ENCODE results near the gene MAT2A. TPM values are rescaled to one million over a fixed set of nuclear protein-coding genes. Genes with fewer than 3 reads are reported as not detected.

MAT2A gene
- polyA plus RNA-seq, 4 donors: 81.2 to 273 (median 96.6) TPM

DNA sequence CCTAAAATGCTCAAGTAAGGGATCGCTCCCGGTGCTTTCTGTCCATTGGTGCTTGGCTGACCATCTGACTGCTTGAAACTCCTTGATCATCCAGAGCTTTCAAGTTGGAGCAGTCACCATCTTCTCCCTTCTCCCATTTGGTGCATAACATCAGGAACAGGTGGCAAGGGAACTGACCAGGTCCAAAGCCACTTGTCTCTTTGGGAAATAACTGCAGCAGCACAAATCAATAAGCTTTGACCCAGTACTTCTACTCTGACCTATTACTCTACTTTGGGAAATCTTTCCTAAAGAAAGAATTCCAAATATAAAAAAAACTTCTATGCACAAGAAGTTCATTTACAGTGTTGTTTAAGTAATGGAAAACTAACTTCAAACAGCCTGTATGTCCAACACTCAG, 10.6 kb upstream of the MAT2A start:
- no peaks in the 10 kb centered on the region for H3K36me3 ChIP-seq (ENCODE audit: control insufficient read depth in 3 of 3, insufficient read depth in 2 of 3, low read depth in 1 of 3, low read length in 3 of 3)
- no peak for FAIRE-seq
- no peak overlapping the region for H3K27ac ChIP-seq (ENCODE audit: low read depth in 1 of 3, low read length in 2 of 3)
- 89 to 95% (median 94%) methylated on average over 2 of the region's 2 CpGs for WGBS, 3 donors
- H3K4me3 ChIP-seq (ENCODE audit: low read depth in 1 of 3, low read length in 3 of 3): no peak overlapping the region
- peaks cover 0 to 18% (median 3%) of the 10 kb centered on the region in 3 donors for H3K4me1 ChIP-seq (ENCODE audit: control insufficient read depth in 3 of 3, insufficient read depth in 2 of 3, low read depth in 1 of 3, low read length in 2 of 3)
- no peaks in the 10 kb centered on the region for H3K9me3 ChIP-seq (ENCODE audit: control insufficient read depth in 2 of 2, insufficient read depth in 1 of 2, low read depth in 1 of 2, low read length in 1 of 2)
- H3K27me3 ChIP-seq (ENCODE audit: control insufficient read depth in 3 of 3, insufficient read depth in 3 of 3, low read length in 3 of 3): no peaks in the 10 kb centered on the region
- no peak for DNase-seq

DNA sequence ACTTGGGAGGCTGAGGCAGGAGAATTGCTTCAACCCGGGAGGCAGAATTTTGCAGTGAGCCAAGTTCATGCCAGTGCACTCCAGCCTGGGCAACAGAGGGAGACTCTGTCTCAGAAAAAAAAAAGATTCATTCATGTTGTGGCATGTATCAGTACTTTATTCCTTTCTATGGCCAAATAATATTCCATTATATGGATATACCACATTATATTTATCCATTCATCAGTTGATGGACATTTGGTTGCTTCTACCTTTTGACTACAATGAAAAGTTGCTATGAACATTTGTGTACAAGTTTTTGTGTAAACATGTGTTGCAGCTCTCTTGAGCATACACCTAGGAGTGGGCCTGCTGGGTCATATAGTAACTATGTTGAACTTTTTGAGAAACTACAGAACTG, 9.2 kb upstream of the MAT2A start:
- Histone ChIP-seq H3K27me3 (ENCODE audit: control insufficient read depth in 3 of 3, insufficient read depth in 3 of 3, low read length in 3 of 3) (no peaks in the 10 kb centered on the region), H3K36me3 (ENCODE audit: control insufficient read depth in 3 of 3, insufficient read depth in 2 of 3, low read depth in 1 of 3, low read length in 3 of 3) (no peaks in the 10 kb centered on the region), H3K4me3 (ENCODE audit: low read depth in 1 of 3, low read length in 3 of 3) (no peak overlapping the region), H3K4me1 (ENCODE audit: control insufficient read depth in 3 of 3, insufficient read depth in 2 of 3, low read depth in 1 of 3, low read length in 2 of 3) (peaks cover 0 to 7% (median 0%) of the 10 kb centered on the region in 3 donors), H3K9me3 (ENCODE audit: control insufficient read depth in 2 of 2, insufficient read depth in 1 of 2, low read depth in 1 of 2, low read length in 1 of 2) (no peaks in the 10 kb centered on the region), H3K27ac (ENCODE audit: low read depth in 1 of 3, low read length in 2 of 3) (no peak overlapping the region)
- DNase-seq (no peak), FAIRE-seq (no peak)
- 86 to 100% (median 93%) methylated on average over 1 of the region's 1 CpG for WGBS, 3 donors

DNA sequence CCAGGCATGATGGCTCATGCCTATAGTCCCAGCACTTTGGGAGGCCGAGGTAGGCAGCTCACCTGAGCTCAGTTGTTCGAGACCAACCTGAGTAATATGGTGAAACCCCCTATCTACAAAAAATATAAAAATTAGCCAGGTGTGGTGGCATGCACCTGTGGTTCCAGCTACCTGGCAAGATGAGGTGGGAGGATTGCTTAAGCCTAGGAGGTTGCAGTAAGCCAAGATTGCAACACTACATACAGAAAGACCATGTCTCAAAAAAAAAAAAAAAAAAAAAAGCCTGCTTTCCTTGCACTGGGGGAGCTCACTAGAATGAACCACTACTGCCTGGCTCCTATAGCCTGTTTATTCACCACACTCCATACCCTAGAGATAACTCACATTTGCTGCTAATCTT, 7.4 kb upstream of the MAT2A start:
- Histone ChIP-seq H3K27me3 (ENCODE audit: control insufficient read depth in 3 of 3, insufficient read depth in 3 of 3, low read length in 3 of 3) (no peaks in the 10 kb centered on the region), H3K9me3 (ENCODE audit: control insufficient read depth in 2 of 2, insufficient read depth in 1 of 2, low read depth in 1 of 2, low read length in 1 of 2) (no peaks in the 10 kb centered on the region), H3K4me1 (ENCODE audit: control insufficient read depth in 3 of 3, insufficient read depth in 2 of 3, low read depth in 1 of 3, low read length in 2 of 3) (peaks cover 0 to 6% (median 2%) of the 10 kb centered on the region in 3 donors), H3K4me3 (ENCODE audit: low read depth in 1 of 3, low read length in 3 of 3) (no peak overlapping the region), H3K27ac (ENCODE audit: low read depth in 1 of 3, low read length in 2 of 3) (no peak overlapping the region), H3K36me3 (ENCODE audit: control insufficient read depth in 3 of 3, insufficient read depth in 2 of 3, low read depth in 1 of 3, low read length in 3 of 3) (no peaks in the 10 kb centered on the region)
- FAIRE-seq (no peak), DNase-seq (no peak)
- 70 to 89% (median 74%) methylated on average over 2 of the region's 2 CpGs for WGBS, 3 donors

DNA sequence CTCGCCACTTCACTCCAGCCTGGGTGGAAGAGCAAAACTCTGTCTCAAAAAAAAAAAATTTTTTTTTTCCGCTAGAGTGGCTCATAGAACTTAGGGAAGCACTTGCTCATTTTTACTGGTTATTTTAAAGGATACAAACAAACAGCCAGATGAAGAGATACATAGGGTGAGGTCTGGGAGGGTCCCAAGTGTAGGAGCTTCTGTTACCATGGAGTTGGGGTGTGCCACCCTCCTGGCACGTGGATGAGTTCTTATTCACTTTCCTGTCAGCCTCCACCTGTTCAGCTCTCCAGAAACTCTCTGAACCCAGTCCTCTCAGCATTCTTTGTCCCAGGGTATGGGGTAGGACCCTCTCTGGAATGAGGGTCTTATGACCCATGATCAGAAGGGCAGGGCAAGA, 4.9 kb upstream of the MAT2A start:
- Histone ChIP-seq H3K36me3 (ENCODE audit: control insufficient read depth in 3 of 3, insufficient read depth in 2 of 3, low read depth in 1 of 3, low read length in 3 of 3) (no peaks in the 10 kb centered on the region), H3K27ac (ENCODE audit: low read depth in 1 of 3, low read length in 2 of 3) (no peak overlapping the region), H3K4me1 (ENCODE audit: control insufficient read depth in 3 of 3, insufficient read depth in 2 of 3, low read depth in 1 of 3, low read length in 2 of 3) (peaks cover 0 to 15% (median 4%) of the 10 kb centered on the region in 3 donors), H3K27me3 (ENCODE audit: control insufficient read depth in 3 of 3, insufficient read depth in 3 of 3, low read length in 3 of 3) (no peaks in the 10 kb centered on the region), H3K4me3 (ENCODE audit: low read depth in 1 of 3, low read length in 3 of 3) (no peak overlapping the region), H3K9me3 (ENCODE audit: control insufficient read depth in 2 of 2, insufficient read depth in 1 of 2, low read depth in 1 of 2, low read length in 1 of 2) (no peaks in the 10 kb centered on the region)
- no peak for FAIRE-seq
- 61 to 75% (median 68%) methylated on average over 3 of the region's 3 CpGs for WGBS, 3 donors
- no peak for DNase-seq

DNA sequence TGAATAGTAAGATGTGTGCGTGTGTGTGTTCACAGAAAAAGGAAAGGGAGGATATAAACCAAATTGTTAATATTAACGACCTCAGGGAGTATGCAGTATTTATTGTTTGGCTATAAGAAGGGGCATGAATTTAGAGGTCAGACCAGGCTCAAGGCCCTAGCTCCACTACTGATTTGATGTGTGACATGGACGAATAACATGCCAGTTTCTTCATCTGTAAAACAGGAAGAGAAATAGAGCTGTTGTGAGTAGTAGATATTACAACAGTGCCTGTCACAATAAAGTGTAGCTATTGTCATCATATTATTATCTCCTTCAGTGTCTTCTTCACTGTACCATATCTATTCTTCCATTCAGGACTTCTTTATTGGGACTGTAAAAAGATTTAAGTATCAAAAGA, 4.1 kb upstream of the MAT2A start:
- Histone ChIP-seq H3K4me3 (ENCODE audit: low read depth in 1 of 3, low read length in 3 of 3) (no peak overlapping the region), H3K27ac (ENCODE audit: low read depth in 1 of 3, low read length in 2 of 3) (no peak overlapping the region), H3K27me3 (ENCODE audit: control insufficient read depth in 3 of 3, insufficient read depth in 3 of 3, low read length in 3 of 3) (no peaks in the 10 kb centered on the region), H3K4me1 (ENCODE audit: control insufficient read depth in 3 of 3, insufficient read depth in 2 of 3, low read depth in 1 of 3, low read length in 2 of 3) (peaks cover 0 to 15% (median 4%) of the 10 kb centered on the region in 3 donors), H3K36me3 (ENCODE audit: control insufficient read depth in 3 of 3, insufficient read depth in 2 of 3, low read depth in 1 of 3, low read length in 3 of 3) (no peaks in the 10 kb centered on the region), H3K9me3 (ENCODE audit: control insufficient read depth in 2 of 2, insufficient read depth in 1 of 2, low read depth in 1 of 2, low read length in 1 of 2) (no peaks in the 10 kb centered on the region)
- 65 to 77% (median 72%) methylated on average over 3 of the region's 3 CpGs for WGBS, 3 donors
- DNase-seq (no peak), FAIRE-seq (no peak)

DNA sequence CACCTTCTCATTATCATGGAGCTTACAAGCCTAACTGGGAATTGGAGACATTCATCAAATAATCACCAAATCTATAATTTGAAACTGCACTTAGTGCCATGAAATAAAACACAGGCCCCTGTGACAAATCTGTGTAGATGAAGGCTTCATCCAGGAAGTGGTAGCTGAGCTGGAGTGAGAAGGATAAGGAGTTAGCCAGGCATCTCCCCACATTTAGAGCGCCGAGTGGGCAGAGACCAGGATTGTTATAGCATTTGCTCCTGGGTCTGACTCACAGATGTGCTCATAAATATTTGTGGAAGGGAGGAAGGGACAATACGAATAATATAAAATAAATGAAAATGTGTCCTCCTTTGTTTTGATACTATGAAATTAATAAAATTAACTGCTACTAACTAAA, 2.5 kb upstream of the MAT2A start:
- H3K27me3 ChIP-seq (ENCODE audit: control insufficient read depth in 3 of 3, insufficient read depth in 3 of 3, low read length in 3 of 3): no peaks in the 10 kb centered on the region
- DNase-seq (no peak), FAIRE-seq (no peak)
- H3K4me1 ChIP-seq (ENCODE audit: control insufficient read depth in 3 of 3, insufficient read depth in 2 of 3, low read depth in 1 of 3, low read length in 2 of 3): peaks cover 0 to 16% (median 4%) of the 10 kb centered on the region in 3 donors
- H3K27ac ChIP-seq (ENCODE audit: low read depth in 1 of 3, low read length in 2 of 3): no peak overlapping the region
- H3K9me3 ChIP-seq (ENCODE audit: control insufficient read depth in 2 of 2, insufficient read depth in 1 of 2, low read depth in 1 of 2, low read length in 1 of 2): no peaks in the 10 kb centered on the region
- no peak overlapping the region for H3K4me3 ChIP-seq (ENCODE audit: low read depth in 1 of 3, low read length in 3 of 3)
- H3K36me3 ChIP-seq (ENCODE audit: control insufficient read depth in 3 of 3, insufficient read depth in 2 of 3, low read depth in 1 of 3, low read length in 3 of 3): peaks cover 0 to 5% (median 1%) of the 10 kb centered on the region in 3 donors
- 79 to 87% (median 84%) methylated on average over 3 of the region's 3 CpGs for WGBS, 3 donors

DNA sequence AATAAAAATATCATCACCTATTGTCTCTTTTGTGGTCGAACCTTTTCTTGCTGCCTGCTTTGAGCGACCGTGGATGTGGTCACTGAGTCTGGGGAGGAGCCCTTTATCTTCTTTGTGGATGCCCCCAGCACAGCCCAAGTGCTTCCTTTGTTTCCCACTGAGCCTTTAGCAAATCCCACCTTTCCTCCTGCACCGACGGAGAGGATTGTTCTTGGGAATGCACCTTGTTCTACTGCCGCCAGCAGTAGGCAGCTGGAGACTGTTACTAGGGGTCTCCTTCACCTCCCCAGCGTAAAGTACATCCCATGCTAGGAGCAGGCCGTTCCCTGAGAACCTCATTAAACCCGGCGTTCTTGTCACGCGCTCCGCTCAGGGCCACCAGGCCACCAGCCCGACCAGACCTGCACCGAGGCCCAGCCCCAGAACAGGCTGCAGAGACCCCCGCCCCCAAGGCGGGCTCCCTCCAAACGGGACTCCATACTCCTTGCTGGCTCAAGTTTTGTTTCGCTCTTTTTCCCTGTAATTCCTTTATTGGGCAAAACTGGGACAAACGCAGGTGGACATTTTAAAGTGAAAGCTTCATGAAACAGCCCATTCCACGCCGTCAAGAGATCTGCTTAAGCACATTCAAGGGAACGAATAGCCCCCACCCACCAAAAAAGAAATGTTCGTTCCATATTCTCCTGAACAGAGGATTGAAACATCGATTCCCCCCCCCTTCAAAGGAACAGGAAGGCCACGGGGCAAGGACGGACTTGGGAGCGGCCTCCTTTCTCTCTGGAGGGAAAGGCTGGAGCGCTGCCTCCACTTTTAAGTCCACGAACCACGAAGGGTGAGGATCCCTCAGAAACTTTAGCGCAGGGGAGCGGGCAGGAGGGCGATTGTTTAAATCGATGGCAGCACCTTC, 1.1 kb upstream of the MAT2A start:
- no peaks in the 10 kb centered on the region for H3K27me3 ChIP-seq (ENCODE audit: control insufficient read depth in 3 of 3, insufficient read depth in 3 of 3, low read length in 3 of 3)
- peaks cover 7 to 13% (median 12%) of the 10 kb centered on the region in 3 donors for H3K36me3 ChIP-seq (ENCODE audit: control insufficient read depth in 3 of 3, insufficient read depth in 2 of 3, low read depth in 1 of 3, low read length in 3 of 3)
- no peaks in the 10 kb centered on the region for H3K9me3 ChIP-seq (ENCODE audit: control insufficient read depth in 2 of 2, insufficient read depth in 1 of 2, low read depth in 1 of 2, low read length in 1 of 2)
- FAIRE-seq (no peak), DNase-seq (peak; percentile 63 to 87)
- H3K27ac ChIP-seq (ENCODE audit: low read depth in 1 of 3, low read length in 2 of 3): peak overlapping the region; percentile 94 to 98 (median 96)
- peaks cover 0 to 27% (median 9%) of the 10 kb centered on the region in 3 donors for H3K4me1 ChIP-seq (ENCODE audit: control insufficient read depth in 3 of 3, insufficient read depth in 2 of 3, low read depth in 1 of 3, low read length in 2 of 3)
- 1 to 2% (median 1%) methylated on average over 35 of the region's 35 CpGs for WGBS, 3 donors
- peak overlapping the region; percentile 62 to 93 (median 71) for H3K4me3 ChIP-seq (ENCODE audit: low read depth in 1 of 3, low read length in 3 of 3)

DNA sequence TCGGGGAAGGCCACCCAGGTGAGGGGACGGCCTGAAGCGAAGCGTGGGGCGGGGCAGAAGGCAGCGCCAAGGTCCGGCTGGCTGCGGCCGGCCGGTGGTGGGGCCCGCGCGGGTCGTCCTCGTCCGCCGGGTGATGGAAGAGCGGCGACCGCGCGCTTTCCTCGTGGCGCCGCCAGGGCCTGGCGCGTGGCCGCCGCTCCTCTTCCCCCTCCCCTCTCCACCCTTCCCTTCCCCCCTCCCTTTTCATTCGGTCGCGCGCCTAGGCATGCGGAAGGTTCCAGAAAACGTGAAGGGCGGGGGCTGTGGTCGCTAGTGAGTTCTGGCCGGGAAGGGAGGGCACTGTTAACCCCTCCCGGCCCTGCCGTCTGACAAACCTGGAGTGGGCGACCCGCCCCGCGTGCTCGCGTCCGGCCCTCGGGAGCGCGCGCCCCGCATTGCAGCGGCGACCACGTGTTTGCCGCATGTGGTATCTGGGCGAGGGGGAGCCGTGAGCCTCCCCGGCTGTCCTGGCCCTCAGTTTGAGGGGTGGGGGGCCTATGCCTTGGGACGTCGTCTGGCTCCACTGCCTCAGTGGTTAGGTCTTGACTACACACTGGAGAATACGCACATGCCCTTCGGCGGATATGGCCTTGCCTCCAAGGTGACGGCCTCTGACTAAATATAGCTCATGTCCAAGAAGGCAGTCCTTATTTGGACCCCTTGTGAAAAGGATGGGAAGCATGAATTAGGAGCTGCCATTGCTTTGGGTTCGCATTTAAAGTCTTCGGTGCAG, 579 bp downstream of the MAT2A start:
- Histone ChIP-seq H3K4me1 (ENCODE audit: control insufficient read depth in 3 of 3, insufficient read depth in 2 of 3, low read depth in 1 of 3, low read length in 2 of 3) (peaks cover 0 to 25% (median 9%) of the 10 kb centered on the region in 3 donors), H3K9me3 (ENCODE audit: control insufficient read depth in 2 of 2, insufficient read depth in 1 of 2, low read depth in 1 of 2, low read length in 1 of 2) (no peaks in the 10 kb centered on the region), H3K27ac (ENCODE audit: low read depth in 1 of 3, low read length in 2 of 3) (peak overlapping the region; percentile 93 to 97 (median 94)), H3K27me3 (ENCODE audit: control insufficient read depth in 3 of 3, insufficient read depth in 3 of 3, low read length in 3 of 3) (no peaks in the 10 kb centered on the region), H3K36me3 (ENCODE audit: control insufficient read depth in 3 of 3, insufficient read depth in 2 of 3, low read depth in 1 of 3, low read length in 3 of 3) (peaks cover 9 to 17% (median 13%) of the 10 kb centered on the region in 3 donors), H3K4me3 (ENCODE audit: low read depth in 1 of 3, low read length in 3 of 3) (peak overlapping the region; percentile 62 to 93 (median 71))
- DNase-seq (peak; percentile 70 to 87), FAIRE-seq (no peak)
- WGBS, 3 donors: 0% methylated on average over 40 to 67 of the region's 67 CpGs

Data from small intestine (tissue), 7 donors.